HepG2 (cell line): ENCODE results near the gene CROT. TPM values are rescaled to one million over a fixed set of nuclear protein-coding genes. Genes with fewer than 3 reads are reported as not detected.

Experiments used
- ARNTL ChIP-seq: sonication (generic); formaldehyde crosslinking; IDR thresholded peaks from 2 replicates; pipeline ENCODE4 v1.4.0; 2020; ENCODE audit warnings: mild to moderate bottlenecking, missing genetic modification reagents
- ERF ChIP-seq: IDR thresholded peaks from 2 replicates; pipeline ENCODE4 v1.6.1; 2018; ENCODE audit warnings: missing biosample characterization, missing genetic modification reagents
- HOXA3 ChIP-seq: sonication (generic); formaldehyde crosslinking; IDR thresholded peaks from 2 replicates; pipeline ENCODE4 v1.5.0; 2020; ENCODE audit warnings: missing genetic modification reagents
- POLR2G ChIP-seq: fragments of 200-400 bp; formaldehyde crosslinking; IDR thresholded peaks from 2 replicates; pipeline ENCODE4 v1.6.1; 2018; ENCODE audit warnings: mild to moderate bottlenecking, low read depth, low read length, moderate library complexity
- PRMT3 ChIP-seq: sonication (generic); formaldehyde crosslinking; IDR thresholded peaks from 2 replicates; pipeline ENCODE4 v1.8.1; 2022; ENCODE audit warnings: low read depth, mild to moderate bottlenecking, moderate library complexity, missing genetic modification reagents, borderline replicate concordance
- RARG ChIP-seq: sonication (generic); formaldehyde crosslinking; IDR thresholded peaks from 2 replicates; pipeline ENCODE4 v1.4.0; 2020; ENCODE audit warnings: low read depth, mild to moderate bottlenecking, missing genetic modification reagents
- SOX5 ChIP-seq: IDR thresholded peaks from 2 replicates; pipeline ENCODE4 v1.6.1; 2016; ENCODE audit warnings: borderline replicate concordance
- ZNF230 ChIP-seq: sonication (generic); formaldehyde crosslinking; IDR thresholded peaks from 2 replicates; pipeline ENCODE4 v1.4.0; 2020; ENCODE audit warnings: mild to moderate bottlenecking, missing genetic modification reagents
- ZNF496 ChIP-seq: sonication (generic); formaldehyde crosslinking; IDR thresholded peaks from 2 replicates; pipeline ENCODE4 v1.8.1; 2023; ENCODE audit warnings: mild to moderate bottlenecking, moderate library complexity, missing genetic modification reagents; ENCODE audit not compliant: insufficient replicate concordance
- ZNF562 ChIP-seq: sonication (generic); formaldehyde crosslinking; IDR thresholded peaks from 2 replicates; pipeline ENCODE4 v1.8.0; 2022; ENCODE audit warnings: missing genetic modification reagents, borderline replicate concordance
- ZNF563 ChIP-seq: sonication (generic); formaldehyde crosslinking; IDR thresholded peaks from 2 replicates; pipeline ENCODE4 v1.8.0; 2022; ENCODE audit warnings: mild to moderate bottlenecking, moderate library complexity, missing genetic modification reagents
- ZNF687 ChIP-seq: sonication (generic); formaldehyde crosslinking; IDR thresholded peaks from 2 replicates; pipeline ENCODE4 v1.5.1; 2020; ENCODE audit warnings: mild to moderate bottlenecking, missing genetic modification reagents, moderate library complexity
- ZNF776 ChIP-seq: sonication (generic); formaldehyde crosslinking; IDR thresholded peaks from 2 replicates; pipeline ENCODE4 v1.4.0; 2020; ENCODE audit warnings: mild to moderate bottlenecking, missing genetic modification reagents
- polyA plus RNA-seq, 8 experiments: library from polyadenylated mRNA; depleted of rRNA in 3 of 8; stranded (reverse) in 7 of 8; unstranded in 1 of 8; fragments of >200 nt; fragmentation: Illumina TruSeq in 4 of 8; extraction: Trizol in 4 of 8; gene quantifications; 2 replicates each; pipeline versions ENCODE4 v1.2.1 to v1.2.3, GENCODE V29; 2011 to 2016; ENCODE audit warnings: low read depth in 4 of 8, missing spikeins in 1 of 8, mixed read lengths in 1 of 8; ENCODE audit not compliant: insufficient read depth in 1 of 8
- total RNA-seq, 5 experiments: library from RNA; depleted of rRNA; stranded (reverse); fragments of >200 nt; fragmentation: Illumina TruSeq; extraction: Trizol; gene quantifications; 2 replicates each; pipeline ENCODE4 v1.2.3, GENCODE V29; 2016; ENCODE audit warnings: low read depth in 1 of 5
- TF ChIP-seq, protein P1 (sequence below): sonication (generic); formaldehyde crosslinking; IDR thresholded peaks from 2 replicates; pipeline ENCODE4 v1.4.0; 2020; ENCODE audit warnings: missing genetic modification reagents, borderline replicate concordance
- TF ChIP-seq, protein P2 (sequence below): sonication (generic); formaldehyde crosslinking; IDR thresholded peaks from 2 replicates; pipeline ENCODE4 v1.5.0; 2020; ENCODE audit warnings: mild to moderate bottlenecking, missing genetic modification reagents, moderate library complexity
- TF ChIP-seq, protein P3 (sequence below): sonication (generic); formaldehyde crosslinking; IDR thresholded peaks from 2 replicates; pipeline ENCODE4 v1.9.0; 2022; ENCODE audit warnings: low read depth, missing genetic modification reagents

CROT gene
- total and polyA plus RNA-seq, 2 of the 13 experiments (the other 11 are each of a cell fraction or from before 2014, with no cell fraction given): 5.0 to 13.7 TPM

DNA sequence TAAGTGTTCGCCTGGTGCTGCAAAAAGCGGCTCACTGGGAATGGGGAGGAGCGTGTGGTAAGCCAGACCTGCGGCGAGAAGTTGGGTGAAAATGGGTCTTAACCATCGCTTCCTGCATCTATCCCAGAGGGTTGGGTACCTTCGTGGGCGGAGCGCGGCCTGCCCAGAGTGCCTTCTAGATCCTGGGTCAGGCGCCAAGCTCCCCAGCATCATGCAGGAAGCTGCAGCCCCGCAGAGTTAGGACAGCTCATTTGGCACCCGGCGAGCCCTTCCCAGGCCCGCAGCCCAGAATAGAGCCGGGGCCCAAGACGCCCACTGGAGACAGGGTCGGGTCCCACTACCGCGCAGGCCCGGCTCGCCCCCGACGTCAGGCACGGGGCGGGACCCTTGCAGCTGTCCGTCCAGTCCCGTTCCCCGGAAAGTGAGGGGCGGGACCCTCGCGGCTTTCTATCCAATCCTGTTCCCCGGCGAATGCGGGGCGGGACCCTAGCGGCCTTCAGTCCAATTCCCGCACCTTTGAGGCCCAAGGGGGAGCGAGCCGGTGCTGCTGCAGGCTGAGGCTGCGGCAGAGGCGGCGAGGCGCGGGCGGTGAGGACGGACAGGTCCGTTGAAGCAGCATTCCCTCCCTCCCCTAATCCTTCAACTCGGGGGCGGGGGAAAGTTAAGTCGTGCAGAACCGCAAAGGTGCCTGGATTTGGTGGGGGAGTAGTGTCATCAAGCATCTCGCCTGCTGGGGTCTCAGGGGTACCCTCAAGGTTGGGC is at the start of gene CROT (continued):
- TF ChIP-seq ZNF687 (CRISPR knock-in tag): peak; percentile 97
- TF ChIP-seq ZNF562 (CRISPR knock-in tag): no peak
- 0 out of 2 replicates have a peak, but pooled peaks have one; percentile 71 for TF ChIP-seq ZNF230 (CRISPR knock-in tag)
- TF ChIP-seq ZNF496 (CRISPR knock-in tag): no peak
- TF ChIP-seq RARG: no peak
- no peak for TF ChIP-seq SOX5 (CRISPR knock-in tag)
- TF ChIP-seq, protein P1, sequence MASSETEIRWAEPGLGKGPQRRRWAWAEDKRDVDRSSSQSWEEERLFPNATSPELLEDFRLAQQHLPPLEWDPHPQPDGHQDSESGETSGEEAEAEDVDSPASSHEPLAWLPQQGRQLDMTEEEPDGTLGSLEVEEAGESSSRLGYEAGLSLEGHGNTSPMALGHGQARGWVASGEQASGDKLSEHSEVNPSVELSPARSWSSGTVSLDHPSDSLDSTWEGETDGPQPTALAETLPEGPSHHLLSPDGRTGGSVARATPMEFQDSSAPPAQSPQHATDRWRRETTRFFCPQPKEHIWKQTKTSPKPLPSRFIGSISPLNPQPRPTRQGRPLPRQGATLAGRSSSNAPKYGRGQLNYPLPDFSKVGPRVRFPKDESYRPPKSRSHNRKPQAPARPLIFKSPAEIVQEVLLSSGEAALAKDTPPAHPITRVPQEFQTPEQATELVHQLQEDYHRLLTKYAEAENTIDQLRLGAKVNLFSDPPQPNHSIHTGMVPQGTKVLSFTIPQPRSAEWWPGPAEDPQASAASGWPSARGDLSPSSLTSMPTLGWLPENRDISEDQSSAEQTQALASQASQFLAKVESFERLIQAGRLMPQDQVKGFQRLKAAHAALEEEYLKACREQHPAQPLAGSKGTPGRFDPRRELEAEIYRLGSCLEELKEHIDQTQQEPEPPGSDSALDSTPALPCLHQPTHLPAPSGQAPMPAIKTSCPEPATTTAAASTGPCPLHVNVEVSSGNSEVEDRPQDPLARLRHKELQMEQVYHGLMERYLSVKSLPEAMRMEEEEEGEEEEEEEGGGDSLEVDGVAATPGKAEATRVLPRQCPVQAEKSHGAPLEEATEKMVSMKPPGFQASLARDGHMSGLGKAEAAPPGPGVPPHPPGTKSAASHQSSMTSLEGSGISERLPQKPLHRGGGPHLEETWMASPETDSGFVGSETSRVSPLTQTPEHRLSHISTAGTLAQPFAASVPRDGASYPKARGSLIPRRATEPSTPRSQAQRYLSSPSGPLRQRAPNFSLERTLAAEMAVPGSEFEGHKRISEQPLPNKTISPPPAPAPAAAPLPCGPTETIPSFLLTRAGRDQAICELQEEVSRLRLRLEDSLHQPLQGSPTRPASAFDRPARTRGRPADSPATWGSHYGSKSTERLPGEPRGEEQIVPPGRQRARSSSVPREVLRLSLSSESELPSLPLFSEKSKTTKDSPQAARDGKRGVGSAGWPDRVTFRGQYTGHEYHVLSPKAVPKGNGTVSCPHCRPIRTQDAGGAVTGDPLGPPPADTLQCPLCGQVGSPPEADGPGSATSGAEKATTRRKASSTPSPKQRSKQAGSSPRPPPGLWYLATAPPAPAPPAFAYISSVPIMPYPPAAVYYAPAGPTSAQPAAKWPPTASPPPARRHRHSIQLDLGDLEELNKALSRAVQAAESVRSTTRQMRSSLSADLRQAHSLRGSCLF (CRISPR knock-in tag): no peak
- TF ChIP-seq, protein P2, sequence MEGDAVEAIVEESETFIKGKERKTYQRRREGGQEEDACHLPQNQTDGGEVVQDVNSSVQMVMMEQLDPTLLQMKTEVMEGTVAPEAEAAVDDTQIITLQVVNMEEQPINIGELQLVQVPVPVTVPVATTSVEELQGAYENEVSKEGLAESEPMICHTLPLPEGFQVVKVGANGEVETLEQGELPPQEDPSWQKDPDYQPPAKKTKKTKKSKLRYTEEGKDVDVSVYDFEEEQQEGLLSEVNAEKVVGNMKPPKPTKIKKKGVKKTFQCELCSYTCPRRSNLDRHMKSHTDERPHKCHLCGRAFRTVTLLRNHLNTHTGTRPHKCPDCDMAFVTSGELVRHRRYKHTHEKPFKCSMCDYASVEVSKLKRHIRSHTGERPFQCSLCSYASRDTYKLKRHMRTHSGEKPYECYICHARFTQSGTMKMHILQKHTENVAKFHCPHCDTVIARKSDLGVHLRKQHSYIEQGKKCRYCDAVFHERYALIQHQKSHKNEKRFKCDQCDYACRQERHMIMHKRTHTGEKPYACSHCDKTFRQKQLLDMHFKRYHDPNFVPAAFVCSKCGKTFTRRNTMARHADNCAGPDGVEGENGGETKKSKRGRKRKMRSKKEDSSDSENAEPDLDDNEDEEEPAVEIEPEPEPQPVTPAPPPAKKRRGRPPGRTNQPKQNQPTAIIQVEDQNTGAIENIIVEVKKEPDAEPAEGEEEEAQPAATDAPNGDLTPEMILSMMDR: no peak
- TF ChIP-seq, protein P3, sequence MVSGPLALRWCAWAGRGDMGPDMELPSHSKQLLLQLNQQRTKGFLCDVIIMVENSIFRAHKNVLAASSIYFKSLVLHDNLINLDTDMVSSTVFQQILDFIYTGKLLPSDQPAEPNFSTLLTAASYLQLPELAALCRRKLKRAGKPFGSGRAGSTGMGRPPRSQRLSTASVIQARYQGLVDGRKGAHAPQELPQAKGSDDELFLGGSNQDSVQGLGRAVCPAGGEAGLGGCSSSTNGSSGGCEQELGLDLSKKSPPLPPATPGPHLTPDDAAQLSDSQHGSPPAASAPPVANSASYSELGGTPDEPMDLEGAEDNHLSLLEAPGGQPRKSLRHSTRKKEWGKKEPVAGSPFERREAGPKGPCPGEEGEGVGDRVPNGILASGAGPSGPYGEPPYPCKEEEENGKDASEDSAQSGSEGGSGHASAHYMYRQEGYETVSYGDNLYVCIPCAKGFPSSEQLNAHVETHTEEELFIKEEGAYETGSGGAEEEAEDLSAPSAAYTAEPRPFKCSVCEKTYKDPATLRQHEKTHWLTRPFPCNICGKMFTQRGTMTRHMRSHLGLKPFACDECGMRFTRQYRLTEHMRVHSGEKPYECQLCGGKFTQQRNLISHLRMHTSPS (CRISPR knock-in tag): no peak
- no peak for TF ChIP-seq HOXA3 (CRISPR knock-in tag)
- TF ChIP-seq ERF (CRISPR knock-in tag): peak; percentile 46; the same call in 1 of the 2 replicates
- peak; percentile 82 for TF ChIP-seq ZNF563 (CRISPR knock-in tag)
- peak; percentile 55; the same call in 1 of the 2 replicates for TF ChIP-seq ARNTL (CRISPR knock-in tag)
- TF ChIP-seq PRMT3: no peak
- peak; percentile 80 for TF ChIP-seq ZNF776 (CRISPR knock-in tag)
- peak; percentile 89 for TF ChIP-seq POLR2G
